Measurements from ENCODE around the gene FSHR.

FSHR gene, protein sequence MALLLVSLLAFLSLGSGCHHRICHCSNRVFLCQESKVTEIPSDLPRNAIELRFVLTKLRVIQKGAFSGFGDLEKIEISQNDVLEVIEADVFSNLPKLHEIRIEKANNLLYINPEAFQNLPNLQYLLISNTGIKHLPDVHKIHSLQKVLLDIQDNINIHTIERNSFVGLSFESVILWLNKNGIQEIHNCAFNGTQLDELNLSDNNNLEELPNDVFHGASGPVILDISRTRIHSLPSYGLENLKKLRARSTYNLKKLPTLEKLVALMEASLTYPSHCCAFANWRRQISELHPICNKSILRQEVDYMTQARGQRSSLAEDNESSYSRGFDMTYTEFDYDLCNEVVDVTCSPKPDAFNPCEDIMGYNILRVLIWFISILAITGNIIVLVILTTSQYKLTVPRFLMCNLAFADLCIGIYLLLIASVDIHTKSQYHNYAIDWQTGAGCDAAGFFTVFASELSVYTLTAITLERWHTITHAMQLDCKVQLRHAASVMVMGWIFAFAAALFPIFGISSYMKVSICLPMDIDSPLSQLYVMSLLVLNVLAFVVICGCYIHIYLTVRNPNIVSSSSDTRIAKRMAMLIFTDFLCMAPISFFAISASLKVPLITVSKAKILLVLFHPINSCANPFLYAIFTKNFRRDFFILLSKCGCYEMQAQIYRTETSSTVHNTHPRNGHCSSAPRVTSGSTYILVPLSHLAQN

DNA sequence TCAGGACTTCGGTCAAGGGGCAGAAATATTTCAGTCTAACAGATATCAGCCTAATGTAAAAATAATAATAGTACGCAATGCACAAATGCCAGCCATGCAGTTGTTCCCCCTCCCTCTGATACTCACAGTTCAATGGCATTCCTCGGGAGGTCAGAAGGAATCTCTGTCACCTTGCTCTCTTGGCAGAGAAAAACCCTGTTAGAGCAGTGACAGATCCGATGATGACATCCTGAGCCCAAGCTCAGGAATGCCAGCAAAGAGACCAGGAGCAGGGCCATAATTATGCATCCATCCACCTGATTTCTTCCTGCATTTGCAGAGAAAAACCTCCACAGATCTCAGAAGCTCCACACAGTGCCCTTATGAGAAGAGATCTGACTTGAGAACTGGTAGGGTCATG, at the start of gene FSHR:
TSS of gene FSHR (minus strand) at position 376 of the 400 bp plus-strand sequence. CDS start at position 278, 98 bp downstream.
- DNase-seq (ENCODE audit: low read depth, low spot score) = no peak

DNA sequence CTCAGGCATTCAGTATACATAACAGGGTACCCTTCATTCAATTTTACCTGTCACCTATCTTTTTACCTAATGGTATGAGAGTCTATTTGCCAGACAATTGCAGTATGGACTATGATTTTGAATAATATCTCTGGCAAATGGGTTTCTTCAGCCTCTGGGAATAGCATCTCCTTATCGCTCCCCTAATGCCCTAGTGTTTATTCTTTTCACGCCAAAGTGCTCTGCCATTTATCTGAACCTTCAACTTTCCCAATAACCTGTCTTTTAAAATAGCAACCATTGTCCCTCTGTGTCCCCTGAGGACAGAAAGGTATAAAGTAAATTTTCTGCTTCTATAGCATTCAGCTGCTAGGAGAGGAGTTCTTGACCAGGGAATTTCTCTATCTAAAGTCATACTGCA, 45.0 kb upstream of the FSHR start:
- no peak for DNase-seq (ENCODE audit: low read depth, low spot score)

DNA sequence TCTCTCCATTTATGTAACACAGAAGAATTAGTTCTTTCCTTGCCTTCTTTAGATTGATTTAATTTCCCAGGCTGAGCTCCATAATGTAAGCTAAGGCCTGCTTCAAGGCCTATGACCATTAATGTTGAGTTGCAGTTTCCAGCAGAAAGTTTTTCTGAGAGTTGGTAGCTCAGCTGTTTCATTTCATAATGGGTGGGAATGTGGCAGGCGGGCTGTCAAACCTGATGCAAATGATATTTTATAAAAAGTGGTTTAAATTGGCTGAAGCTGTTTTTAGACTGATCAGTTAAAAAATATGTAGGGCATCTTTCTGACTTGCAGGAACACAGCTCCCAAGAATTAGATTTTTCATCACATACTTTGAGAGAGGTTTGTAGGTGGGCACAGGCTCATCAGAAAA, 40.4 kb upstream of the FSHR start:
- DNase-seq (ENCODE audit: low read depth, low spot score) = no peak

DNA sequence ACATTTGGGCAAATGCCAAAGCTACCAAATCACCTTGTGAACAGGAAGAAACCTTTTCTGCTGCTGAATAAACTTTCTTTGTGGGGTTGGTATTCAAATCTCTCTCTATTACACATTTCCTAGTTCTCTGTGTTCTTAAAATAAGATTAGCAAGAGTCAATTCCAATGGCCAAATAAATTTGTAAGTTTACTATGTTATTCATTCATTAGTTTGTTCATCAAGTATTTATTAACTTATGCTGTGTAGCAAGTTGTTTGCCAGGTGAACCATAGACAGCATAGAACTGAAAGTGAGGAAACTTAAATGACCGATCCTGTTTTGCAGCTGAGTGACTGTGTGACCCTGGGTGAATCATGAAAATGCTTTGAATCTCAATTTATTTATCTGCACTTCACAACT, 37.7 kb upstream of the FSHR start:
- no peak for DNase-seq (ENCODE audit: low read depth, low spot score)

DNA sequence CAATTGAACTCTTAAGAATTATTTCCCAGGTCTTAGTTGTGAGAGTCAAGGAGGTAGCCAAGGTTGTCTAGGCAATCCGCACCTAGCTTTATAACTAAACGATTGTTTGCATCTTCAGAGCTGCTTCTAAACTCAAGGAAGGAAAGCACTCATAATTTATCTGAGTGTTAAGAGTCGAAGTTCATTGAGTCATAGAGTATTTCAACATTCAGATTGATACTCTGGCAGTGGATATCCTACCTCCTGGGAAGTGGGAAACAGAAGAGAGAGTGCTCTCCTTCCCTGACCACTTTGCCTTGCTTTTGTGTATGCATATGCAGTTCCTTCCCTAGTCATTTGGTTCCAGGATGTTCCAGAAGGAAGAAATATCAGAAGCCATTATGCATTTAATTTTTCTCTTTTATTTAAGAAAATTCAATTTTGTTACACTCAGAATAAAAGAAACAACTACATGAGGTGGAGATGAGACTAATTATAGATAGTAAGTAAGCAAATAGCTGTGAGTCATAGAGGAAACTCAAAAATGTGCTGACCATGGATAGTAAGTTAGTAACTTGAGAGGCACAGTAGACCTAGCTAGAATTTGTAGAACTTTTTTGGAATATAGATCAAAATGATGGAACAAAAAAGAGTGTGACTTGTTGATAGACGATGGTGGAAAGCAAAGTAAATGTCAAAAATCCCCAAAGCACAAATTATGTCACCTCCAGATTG, 35.4 kb upstream of the FSHR start:
- DNase-seq (ENCODE audit: low read depth, low spot score) = no peak

DNA sequence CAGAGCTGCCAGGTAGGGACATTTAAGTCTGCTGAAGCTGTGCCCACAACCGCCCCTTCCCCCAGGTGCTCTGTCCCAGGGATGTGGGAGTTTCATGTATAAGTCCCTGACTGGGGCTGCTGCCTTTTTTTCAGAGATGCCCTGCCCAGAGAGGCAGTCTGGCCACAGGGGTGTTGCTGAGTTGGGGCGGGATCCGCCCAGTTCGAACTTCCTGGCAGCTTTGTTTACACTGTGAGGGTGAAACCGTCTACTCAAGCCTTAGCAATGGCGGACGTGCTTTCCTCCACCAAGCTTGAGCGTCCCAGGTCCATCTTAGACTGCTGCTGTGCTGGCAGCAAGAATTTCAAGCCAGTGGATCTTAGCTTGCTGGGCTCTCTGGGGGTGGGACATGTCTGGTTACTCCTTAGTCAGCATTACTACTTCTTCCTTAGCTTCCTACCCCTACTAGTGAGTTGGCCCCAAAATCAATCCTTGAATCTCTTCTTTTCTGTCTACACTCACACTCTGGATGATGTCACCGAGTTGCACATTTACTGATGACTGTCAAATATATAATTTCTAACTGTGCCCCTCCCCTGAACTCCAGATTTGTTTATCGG, 31.8 kb upstream of the FSHR start:
- DNase-seq (ENCODE audit: low read depth, low spot score) = no peak

DNA sequence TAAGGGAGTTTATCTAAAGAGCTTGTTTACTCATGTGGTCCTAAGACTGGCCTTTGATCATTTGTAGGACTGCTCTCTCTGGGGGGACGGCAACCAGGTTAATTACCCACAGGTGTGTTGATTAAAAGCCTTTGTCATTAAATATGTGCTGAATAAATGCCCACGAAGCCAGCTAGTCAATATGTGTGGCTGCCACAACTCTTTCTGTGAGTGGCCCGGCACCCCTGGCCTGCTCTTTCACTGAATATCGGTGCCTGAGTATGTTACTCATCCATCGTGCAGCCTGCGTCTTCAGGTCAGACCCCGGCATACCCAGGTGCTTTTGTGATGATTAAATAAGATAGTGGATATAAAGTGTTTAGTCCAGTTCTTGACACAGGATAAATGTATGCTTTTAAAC, 24.3 kb upstream of the FSHR start:
- DNase-seq (ENCODE audit: low read depth, low spot score) = no peak

DNA sequence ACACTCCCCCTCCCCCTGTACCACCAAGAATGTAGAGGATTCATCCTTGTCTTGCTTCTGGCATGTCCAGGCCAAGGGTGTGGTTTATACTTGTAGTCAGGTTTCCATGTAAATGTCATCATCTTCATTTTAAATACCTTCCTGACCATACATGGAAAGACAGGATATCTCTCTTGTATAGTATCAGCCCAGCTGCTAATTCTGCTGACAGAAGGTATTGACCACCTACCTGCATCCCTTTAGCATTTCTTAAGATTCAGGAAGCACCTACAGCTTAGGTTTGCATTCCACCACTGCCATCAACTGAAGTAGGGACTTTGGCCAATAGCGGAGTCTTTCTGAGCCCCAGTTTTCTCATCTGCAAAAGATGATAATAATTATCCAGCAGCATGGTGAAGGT, 22.9 kb upstream of the FSHR start:
- no peak for DNase-seq (ENCODE audit: low read depth, low spot score)

DNA sequence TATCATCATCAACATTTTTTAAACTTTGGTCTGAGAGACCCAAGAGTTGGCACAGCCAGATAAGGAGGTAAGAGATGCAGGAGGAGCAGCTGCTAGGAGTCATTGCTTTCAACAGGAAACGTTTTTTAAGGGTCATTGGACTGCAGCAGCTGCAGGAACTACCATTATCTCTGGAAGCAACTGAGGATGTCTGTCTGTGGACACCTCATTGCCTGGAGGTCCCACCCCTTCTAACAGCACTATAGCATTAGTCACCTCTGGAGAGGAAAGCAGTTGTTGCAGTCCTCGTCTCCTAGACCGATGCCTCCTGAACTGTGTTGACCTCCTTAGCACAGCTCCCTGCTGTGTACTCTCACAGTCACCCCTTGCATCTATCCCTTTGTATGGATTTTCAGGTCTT, 21.5 kb upstream of the FSHR start:
- no peak for DNase-seq (ENCODE audit: low read depth, low spot score)

DNA sequence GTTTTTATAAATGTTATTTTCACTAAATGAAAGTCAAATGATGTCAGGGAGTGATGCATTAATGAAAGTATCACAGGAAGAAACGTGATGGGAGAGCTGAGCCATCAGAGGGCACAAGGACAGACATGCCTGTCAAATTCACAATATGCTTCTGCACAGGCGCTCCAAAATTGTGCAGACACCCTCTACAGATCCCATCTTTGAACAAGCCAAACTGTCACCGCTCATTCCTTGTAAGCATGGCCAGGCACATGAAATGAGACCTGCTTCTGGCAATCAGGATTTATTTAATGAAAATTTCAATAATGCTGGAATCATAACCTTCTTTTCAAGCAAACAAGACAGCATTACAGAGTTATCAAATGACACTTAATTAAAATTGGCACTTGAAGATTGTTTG, 20.4 kb upstream of the FSHR start:
- no peak for DNase-seq (ENCODE audit: low read depth, low spot score)

DNA sequence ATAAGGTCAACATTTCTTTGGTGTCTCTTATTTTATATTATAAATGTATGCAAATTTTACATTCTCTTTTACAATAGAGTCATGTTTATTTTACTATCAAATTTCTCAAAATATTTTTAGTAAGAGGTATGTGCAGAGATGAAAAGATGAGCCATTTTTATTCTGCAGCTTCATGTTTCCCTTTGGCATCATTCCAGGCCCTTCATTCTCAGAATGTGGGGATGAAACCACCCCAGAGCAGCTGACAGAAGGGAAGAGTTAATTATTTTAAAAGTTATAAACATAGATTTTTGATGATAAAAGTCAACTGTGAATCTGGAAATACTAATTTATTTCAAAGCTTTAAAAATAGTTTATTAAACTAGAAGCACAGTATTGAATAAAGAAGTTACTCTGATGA, 12.8 kb upstream of the FSHR start:
- no peak for DNase-seq (ENCODE audit: low read depth, low spot score)

DNA sequence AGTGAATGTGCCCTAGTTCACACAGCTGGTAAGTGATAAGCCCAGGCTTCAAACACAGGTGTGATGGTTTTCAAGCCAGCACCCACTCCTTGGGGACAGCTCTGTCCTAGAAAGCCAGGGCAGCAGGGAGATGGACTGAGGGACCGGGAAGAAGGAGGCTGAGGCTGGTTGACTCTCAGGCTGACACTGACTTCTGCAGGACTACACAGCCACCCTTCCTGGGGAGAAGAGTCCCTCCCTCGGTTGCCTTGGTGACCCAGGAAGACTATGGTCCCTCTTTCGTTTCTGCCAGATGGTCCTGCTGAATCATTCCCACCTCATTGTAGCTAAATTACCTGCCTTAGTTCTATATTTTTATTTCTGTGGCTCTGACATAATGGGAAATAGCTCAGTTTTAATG, 11.3 kb upstream of the FSHR start:
- DNase-seq (ENCODE audit: low read depth, low spot score) = no peak

DNA sequence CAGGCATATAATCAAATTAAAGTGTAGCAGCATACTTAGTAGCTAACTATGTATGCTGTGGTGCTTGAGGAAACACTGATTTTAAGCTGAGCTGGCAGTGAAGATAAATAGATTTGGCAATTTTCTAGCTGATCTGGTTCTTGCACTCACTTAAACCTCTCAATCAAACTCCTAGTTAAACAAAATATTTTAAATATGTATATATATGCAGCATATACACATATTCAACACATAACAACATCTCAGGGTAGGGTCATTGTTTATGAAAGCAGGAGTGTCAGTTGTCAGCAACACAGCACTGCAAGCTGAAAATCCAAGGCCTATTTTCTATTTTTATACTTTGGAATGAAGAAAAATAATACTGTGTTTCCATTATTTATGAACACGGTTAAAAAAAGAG, 10.4 kb upstream of the FSHR start:
- no peak for DNase-seq (ENCODE audit: low read depth, low spot score)

DNA sequence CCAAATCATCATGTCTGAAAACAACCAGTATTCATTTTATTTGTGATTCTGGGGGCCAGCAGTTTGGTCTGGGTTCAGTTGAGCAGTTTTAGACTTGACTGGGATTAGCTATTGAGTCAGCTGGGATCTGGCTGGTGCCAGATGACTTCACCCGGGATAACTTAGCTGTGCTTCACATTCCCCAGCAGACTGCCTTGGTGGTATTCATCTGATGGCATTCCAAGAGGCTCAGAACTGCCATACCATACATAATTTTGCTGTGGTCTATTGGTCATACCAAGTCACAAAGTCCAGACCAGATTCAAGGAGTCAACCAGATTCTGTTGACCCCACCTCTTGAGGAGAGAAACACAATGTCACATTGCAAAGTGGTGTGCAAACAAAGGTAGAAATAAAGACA, 7.8 kb upstream of the FSHR start:
- peak; percentile 79 for DNase-seq (ENCODE audit: low read depth, low spot score)

DNA sequence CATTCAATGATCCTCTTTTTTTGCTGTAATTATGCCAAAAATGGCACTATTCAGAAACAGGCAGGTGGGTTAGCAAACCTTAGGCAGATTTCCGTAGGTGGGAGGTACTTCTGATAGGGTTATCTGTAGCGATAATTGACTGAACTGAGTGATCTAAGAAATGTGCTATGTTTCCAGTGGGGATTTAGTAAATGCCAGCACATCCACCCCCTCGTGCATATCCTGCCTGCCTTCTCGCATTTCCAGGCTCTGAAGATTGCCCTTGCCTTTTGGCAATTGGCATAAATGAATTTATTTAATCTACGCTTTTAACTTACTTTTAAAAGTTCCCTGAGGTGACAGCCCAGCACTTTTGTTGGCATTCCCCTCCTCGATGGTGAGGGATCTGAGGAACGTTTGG, 576 bp upstream of the FSHR start:
- no peak for DNase-seq (ENCODE audit: low read depth, low spot score)

DNA sequence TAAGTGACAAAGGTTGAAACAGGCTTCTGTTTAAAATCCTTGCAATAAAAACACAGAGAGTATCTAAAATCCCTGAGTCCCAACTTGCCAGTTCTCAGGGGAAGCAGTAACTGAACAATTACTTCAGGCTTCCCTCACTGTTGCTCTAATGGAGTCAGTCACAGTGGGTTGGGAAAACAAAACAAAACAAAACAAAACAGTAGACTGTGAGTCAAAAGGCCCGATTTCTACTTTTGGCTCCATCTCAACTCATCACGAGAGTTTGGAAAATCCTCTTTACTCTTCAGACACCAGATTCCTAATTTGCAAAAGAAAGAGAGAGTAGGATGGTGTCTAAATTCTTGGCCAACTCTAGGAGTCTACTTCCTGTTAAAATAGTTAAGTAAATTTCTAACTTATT, 1.1 kb downstream of the FSHR start:
- peak; percentile 17 for DNase-seq (ENCODE audit: low read depth, low spot score)

DNA sequence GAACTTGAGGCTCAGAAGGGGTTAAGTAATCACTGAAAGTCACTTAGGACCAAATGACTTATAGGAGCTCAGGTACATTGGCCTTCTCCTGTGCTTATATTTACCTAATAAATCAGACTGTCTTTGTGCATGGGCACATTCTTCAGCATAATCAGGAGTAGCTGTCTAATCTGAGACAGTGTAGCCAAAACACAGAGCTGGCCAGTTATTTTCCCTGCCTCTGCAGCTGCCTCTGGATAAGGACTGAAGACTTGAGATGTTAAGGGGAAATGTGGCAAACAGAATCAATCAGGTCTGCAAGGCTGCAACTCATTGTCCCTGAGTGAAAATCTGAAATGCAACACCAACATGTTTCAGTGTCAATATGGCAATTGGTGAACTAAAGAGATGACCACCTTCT, 1.5 kb downstream of the FSHR start:
- peak; percentile 5 for DNase-seq (ENCODE audit: low read depth, low spot score)

DNA sequence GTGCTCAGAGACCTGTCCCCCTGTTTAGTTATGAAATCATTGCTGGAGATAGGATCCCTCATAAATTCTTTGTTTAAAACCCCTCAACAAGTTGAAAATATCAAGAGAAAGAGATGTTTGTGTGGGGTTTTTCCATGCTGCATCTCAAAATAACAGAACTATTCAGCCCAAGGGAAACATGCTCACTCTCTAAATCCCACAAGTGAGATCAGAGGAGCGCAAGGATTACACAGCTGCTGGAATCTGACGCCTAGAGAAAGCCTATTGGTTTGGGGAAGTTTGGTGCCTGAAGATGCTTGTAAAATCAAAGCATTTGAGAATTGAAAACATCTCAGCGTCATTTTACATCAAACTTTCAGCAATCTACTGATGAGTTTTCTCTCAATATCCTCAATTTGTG, 7.9 kb downstream of the FSHR start:
- no peak for DNase-seq (ENCODE audit: low read depth, low spot score)

DNA sequence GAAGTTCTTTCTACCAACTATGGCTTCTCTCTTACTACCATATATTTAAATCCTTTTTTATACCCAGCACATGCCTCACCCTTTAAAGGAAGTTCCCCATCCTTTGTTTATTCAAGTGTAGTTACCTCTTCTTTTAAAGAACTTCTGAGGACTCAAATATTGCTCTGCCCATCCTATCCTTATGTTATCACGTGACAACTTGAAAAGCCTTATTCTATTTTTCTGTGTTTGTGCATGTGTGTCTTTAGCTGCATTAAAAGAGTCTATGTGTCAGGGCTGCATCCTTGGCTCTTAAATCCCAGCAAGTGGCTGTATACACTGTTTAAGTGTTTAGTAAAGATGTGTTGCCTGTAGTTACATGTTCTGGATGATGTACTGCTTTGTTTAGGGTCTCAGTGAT, 22.5 kb downstream of the FSHR start:
- DNase-seq (ENCODE audit: low read depth, low spot score) = no peak

DNA sequence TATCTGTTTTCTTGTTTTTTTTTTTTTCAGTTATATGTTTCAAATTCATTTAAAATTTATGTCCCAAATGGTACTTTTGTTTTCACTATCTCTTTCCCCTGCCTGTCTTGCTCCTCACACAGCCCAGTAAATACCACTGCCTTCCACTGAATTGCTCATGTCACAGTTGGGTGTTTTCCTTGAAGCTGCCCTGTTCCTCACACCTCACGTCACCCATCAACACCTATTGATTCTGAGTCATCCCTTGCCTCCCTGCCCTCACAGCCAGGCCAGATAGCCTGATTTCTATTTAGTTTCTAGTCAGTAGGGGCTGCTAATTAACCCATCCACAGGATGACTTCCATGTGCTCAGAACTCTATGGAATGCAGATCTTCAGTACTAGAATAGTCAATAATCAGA, 25.3 kb downstream of the FSHR start:
- no peak for DNase-seq (ENCODE audit: low read depth, low spot score)

DNA sequence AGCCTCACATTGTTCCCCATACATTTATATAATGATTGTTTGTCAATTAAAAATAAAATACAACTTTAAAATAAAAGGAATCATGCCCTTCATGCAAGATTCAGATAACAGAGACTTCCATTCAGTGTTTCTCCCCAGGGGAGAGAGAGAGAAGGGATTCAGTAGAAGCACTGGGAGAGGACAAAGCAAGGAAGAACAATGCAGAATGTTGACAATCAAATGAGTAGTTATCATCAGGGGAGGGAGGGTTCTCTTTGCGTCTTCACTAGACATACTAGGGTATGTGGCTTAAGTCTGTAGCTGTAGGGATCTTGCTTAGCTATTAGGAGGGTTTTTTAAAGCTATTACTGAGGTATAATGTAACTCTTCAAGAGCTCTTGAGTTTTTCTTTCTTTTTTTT, 30.7 kb downstream of the FSHR start:
- no peak for DNase-seq (ENCODE audit: low read depth, low spot score)

DNA sequence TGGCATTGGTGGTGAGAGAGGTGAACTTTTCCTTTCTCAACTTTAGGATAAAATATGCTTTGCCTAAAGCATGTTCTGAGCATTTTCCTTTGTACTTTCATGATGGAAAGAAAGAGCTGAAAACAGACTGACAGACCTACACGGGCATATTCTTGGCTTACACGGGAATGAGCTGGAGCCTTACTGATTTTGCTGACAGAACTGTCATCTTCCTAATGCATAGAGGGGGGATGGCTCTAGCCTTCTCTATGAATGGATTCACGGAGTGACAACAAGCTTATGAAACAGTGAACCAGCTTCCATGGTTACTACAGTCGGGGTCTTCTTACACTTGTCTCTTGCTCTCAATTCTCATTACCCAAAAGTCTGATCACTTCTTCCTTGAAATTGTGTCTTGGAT, 32.2 kb downstream of the FSHR start:
- DNase-seq (ENCODE audit: low read depth, low spot score) = no peak
